Measurements from ENCODE around the gene OR9G4.

The OR9G4 gene

GRCh38 chr11:56748597-56748996 lies at the start of gene OR9G4:
OR9G4 (minus strand) TSS chr11:56748697; CDS start chr11:56743766, 4,931 bp downstream.
- TF ChIP-seq CTCF (IDR thresholded peaks at IDR 0.05; ENCODE audit: control insufficient read depth, insufficient read depth, low read depth, low read length, missing control alignments) = no peak
- no peak for DNase-seq (ENCODE audit: low read depth)
- no peak within 1 kb of the TSS for H3K4me3 ChIP-seq (ENCODE audit: control insufficient read depth, low read depth, low read length)

- no peak overlapping the region for H3K4me3 ChIP-seq (ENCODE audit: control insufficient read depth, low read depth, low read length)
- peak; percentile 38 for DNase-seq (ENCODE audit: low read depth)
Observed at GRCh38 chr11:56783448-56784041, 35.0 kb upstream of the OR9G4 start.

GRCh38 chr11:56782167-56782847 lies 33.8 kb upstream of the OR9G4 start:
- no peak for DNase-seq (ENCODE audit: low read depth)
- no peak for TF ChIP-seq CTCF (IDR thresholded peaks at IDR 0.05; ENCODE audit: control insufficient read depth, insufficient read depth, low read depth, low read length, missing control alignments)
- H3K4me3 ChIP-seq (ENCODE audit: control insufficient read depth, low read depth, low read length) = no peak overlapping the region

More at GRCh38 chr11:56783448-56784041, 35.0 kb upstream of the OR9G4 start:
- peak; percentile 45 for TF ChIP-seq CTCF (IDR thresholded peaks at IDR 0.05; ENCODE audit: control insufficient read depth, insufficient read depth, low read depth, low read length, missing control alignments)

GRCh38 chr11:56776809-56777208 lies 28.3 kb upstream of the OR9G4 start:
- no peak for TF ChIP-seq CTCF (IDR thresholded peaks at IDR 0.05; ENCODE audit: control insufficient read depth, insufficient read depth, low read depth, low read length, missing control alignments)
- H3K4me3 ChIP-seq (ENCODE audit: control insufficient read depth, low read depth, low read length) = no peak overlapping the region
- DNase-seq (ENCODE audit: low read depth) = no peak

GRCh38 chr11:56764976-56765375 lies 16.5 kb upstream of the OR9G4 start:
- DNase-seq (ENCODE audit: low read depth) = no peak
- no peak for TF ChIP-seq CTCF (IDR thresholded peaks at IDR 0.05; ENCODE audit: control insufficient read depth, insufficient read depth, low read depth, low read length, missing control alignments)

GRCh38 chr11:56751480-56751879 lies 3.0 kb upstream of the OR9G4 start:
- no peak overlapping the region for H3K4me3 ChIP-seq (ENCODE audit: control insufficient read depth, low read depth, low read length)
- no peak for DNase-seq (ENCODE audit: low read depth)
- no peak for TF ChIP-seq CTCF (IDR thresholded peaks at IDR 0.05; ENCODE audit: control insufficient read depth, insufficient read depth, low read depth, low read length, missing control alignments)

More at GRCh38 chr11:56764976-56765375, 16.5 kb upstream of the OR9G4 start:
- no peak overlapping the region for H3K4me3 ChIP-seq (ENCODE audit: control insufficient read depth, low read depth, low read length)

Measured in AG09309 (cell line).